ENCODE results near the gene TSTD1.

TSTD1 gene

DNA sequence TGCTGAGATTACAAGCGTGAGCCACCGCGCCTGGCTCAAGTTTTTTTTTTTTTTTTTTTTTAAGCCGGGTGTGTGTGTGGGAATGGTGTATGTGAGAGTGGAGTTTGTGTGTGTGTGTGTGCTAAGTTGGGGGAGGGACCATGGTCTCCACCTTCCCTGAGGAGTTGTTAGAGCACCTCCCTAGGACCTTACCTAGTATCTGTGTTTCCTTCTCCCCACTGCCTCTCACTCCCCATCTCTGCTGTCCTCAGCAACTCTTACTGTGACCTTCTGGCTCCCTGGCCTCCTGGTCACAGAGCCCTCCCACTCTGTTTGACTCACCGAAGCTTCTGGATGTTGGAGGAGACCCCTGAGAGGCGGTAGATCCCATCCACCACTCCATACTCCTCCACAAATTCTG is 20.5 kb upstream of the TSTD1 start:
- TF ChIP-seq, protein P1, sequence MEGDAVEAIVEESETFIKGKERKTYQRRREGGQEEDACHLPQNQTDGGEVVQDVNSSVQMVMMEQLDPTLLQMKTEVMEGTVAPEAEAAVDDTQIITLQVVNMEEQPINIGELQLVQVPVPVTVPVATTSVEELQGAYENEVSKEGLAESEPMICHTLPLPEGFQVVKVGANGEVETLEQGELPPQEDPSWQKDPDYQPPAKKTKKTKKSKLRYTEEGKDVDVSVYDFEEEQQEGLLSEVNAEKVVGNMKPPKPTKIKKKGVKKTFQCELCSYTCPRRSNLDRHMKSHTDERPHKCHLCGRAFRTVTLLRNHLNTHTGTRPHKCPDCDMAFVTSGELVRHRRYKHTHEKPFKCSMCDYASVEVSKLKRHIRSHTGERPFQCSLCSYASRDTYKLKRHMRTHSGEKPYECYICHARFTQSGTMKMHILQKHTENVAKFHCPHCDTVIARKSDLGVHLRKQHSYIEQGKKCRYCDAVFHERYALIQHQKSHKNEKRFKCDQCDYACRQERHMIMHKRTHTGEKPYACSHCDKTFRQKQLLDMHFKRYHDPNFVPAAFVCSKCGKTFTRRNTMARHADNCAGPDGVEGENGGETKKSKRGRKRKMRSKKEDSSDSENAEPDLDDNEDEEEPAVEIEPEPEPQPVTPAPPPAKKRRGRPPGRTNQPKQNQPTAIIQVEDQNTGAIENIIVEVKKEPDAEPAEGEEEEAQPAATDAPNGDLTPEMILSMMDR (IDR thresholded peaks at IDR 0.05; ENCODE audit: low read depth, low read length): no peak
- TF ChIP-seq EZH2phosphoT487 (IDR thresholded peaks at IDR 0.05; ENCODE audit: low read depth): no peak
- peaks cover 20% of the 10 kb centered on the region for H4K20me1 ChIP-seq (ENCODE audit: insufficient read depth, low read length)

DNA sequence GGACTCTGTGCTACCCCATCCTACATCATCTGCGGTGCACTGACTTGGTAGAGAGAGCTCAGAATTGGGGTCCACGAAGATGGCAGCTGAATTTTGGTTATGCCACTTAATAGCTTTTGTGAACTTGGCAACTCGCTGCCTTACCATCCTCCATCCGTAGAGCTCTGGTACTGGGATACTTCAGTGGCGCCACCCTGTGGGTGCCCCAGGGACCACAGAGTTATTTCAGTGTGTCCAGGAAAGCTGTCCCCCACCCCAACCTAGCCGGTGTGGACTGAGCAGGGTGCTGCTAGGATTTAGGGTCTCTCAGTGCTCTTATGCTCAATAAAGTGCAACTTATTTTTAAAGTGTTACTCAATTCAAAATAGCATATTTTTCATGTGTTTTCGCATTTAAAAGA is 16.0 kb upstream of the TSTD1 start:
- peaks cover 65% of the 10 kb centered on the region for H3K36me3 ChIP-seq (replicated peaks; ENCODE audit: low read depth, low read length)
- TF ChIP-seq, protein P1 (IDR thresholded peaks at IDR 0.05; ENCODE audit: low read depth, low read length): peak; percentile 38
- TF ChIP-seq EZH2phosphoT487 (IDR thresholded peaks at IDR 0.05; ENCODE audit: low read depth): no peak
- no peaks in the 10 kb centered on the region for H3K4me1 ChIP-seq (ENCODE audit: low read length)
- H3K27me3 ChIP-seq (ENCODE audit: low read depth, low read length): no peaks in the 10 kb centered on the region
- no peak overlapping the region for H2AFZ ChIP-seq (ENCODE audit: low read depth, low read length)
- H3K9ac ChIP-seq (ENCODE audit: low read length): no peak overlapping the region
- H3K79me2 ChIP-seq (ENCODE audit: low read length): peaks cover 5% of the 10 kb centered on the region; the same call in 1 of the 2 replicates
- no peak overlapping the region for H3K27ac ChIP-seq (ENCODE audit: low read length)
- H3K9me3 ChIP-seq (ENCODE audit: insufficient read depth, low read length): no peaks in the 10 kb centered on the region
- H3K4me2 ChIP-seq (ENCODE audit: low read length): no peak overlapping the region
- no peak overlapping the region for H3K4me3 ChIP-seq (ENCODE audit: low read length)
- H4K20me1 ChIP-seq (ENCODE audit: insufficient read depth, low read length): no peaks in the 10 kb centered on the region; the same call in 1 of the 2 replicates

More for the DNA sequence above, 20.5 kb upstream of the TSTD1 start:
- peaks cover 39% of the 10 kb centered on the region for H3K79me2 ChIP-seq (ENCODE audit: low read length)
- H3K4me2 ChIP-seq (ENCODE audit: low read length): no peak overlapping the region
- no peak overlapping the region for H3K27ac ChIP-seq (ENCODE audit: low read length)
- no peaks in the 10 kb centered on the region for H3K4me1 ChIP-seq (ENCODE audit: low read length)
- no peak overlapping the region for H3K4me3 ChIP-seq (ENCODE audit: low read length)
- peaks cover 42% of the 10 kb centered on the region for H3K36me3 ChIP-seq (replicated peaks; ENCODE audit: low read depth, low read length)
- no peaks in the 10 kb centered on the region for H3K9me3 ChIP-seq (ENCODE audit: insufficient read depth, low read length)
- H3K27me3 ChIP-seq (ENCODE audit: low read depth, low read length): no peaks in the 10 kb centered on the region
- H3K9ac ChIP-seq (ENCODE audit: low read length): no peak overlapping the region
- no peak overlapping the region for H2AFZ ChIP-seq (ENCODE audit: low read depth, low read length)

DNA sequence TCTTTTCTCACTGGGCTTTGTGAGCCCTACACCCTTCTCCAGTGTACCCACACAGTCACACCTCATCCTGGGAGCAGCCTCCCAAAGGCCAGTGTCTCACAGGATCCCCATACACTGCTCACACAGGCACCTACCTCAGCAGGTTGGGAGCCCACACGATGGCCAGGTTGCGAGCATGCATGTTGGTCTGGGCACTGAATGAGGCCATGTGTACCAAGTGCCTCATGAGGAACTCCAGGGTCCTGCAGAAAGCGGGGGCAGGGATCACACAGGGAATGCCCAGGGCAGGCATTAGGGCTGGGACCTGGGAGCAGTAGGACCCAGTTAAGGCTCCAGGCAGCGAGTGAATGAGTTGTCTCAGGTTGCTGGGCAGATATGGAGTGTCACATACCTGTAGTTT is 15.5 kb upstream of the TSTD1 start:
- Histone ChIP-seq H3K9me3 (ENCODE audit: insufficient read depth, low read length) (no peaks in the 10 kb centered on the region), H3K79me2 (ENCODE audit: low read length) (peaks cover under 1% of the 10 kb centered on the region; the same call in 1 of the 2 replicates), H3K4me1 (ENCODE audit: low read length) (no peaks in the 10 kb centered on the region), H3K9ac (ENCODE audit: low read length) (no peak overlapping the region), H2AFZ (ENCODE audit: low read depth, low read length) (no peak overlapping the region), H3K4me3 (ENCODE audit: low read length) (no peak overlapping the region), H3K36me3 (replicated peaks; ENCODE audit: low read depth, low read length) (peaks cover 66% of the 10 kb centered on the region), H3K27ac (ENCODE audit: low read length) (no peak overlapping the region), H3K4me2 (ENCODE audit: low read length) (no peak overlapping the region), H3K27me3 (ENCODE audit: low read depth, low read length) (no peaks in the 10 kb centered on the region), H4K20me1 (ENCODE audit: insufficient read depth, low read length) (no peaks in the 10 kb centered on the region)
- TF ChIP-seq, protein P1 (IDR thresholded peaks at IDR 0.05; ENCODE audit: low read depth, low read length): no peak
- TF ChIP-seq EZH2phosphoT487 (IDR thresholded peaks at IDR 0.05; ENCODE audit: low read depth): no peak

DNA sequence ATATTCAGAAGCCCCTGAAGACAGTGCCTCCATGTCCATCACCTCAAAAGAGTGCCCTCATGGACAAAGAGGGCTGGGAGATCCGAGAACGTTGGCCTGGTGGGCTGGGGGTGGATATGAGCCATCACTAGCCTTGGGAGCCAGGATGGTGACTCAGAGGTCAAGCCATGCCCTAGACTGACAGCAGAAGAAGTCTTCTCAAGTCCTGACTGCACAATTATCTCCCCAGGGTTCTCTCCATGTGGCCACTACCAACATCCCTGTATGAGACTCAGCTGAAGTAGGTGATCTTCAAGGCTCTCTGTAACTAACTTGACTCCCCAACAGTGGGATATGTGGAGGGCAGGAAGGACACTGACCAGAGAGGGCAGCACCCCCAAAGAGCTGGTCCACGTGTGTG is 14.1 kb upstream of the TSTD1 start:
- Histone ChIP-seq H3K4me2 (ENCODE audit: low read length) (no peak overlapping the region), H3K9me3 (ENCODE audit: insufficient read depth, low read length) (no peaks in the 10 kb centered on the region), H3K4me3 (ENCODE audit: low read length) (no peak overlapping the region), H3K27me3 (ENCODE audit: low read depth, low read length) (no peaks in the 10 kb centered on the region), H3K36me3 (replicated peaks; ENCODE audit: low read depth, low read length) (peaks cover 77% of the 10 kb centered on the region), H3K9ac (ENCODE audit: low read length) (no peak overlapping the region), H4K20me1 (ENCODE audit: insufficient read depth, low read length) (no peaks in the 10 kb centered on the region), H3K79me2 (ENCODE audit: low read length) (no peaks in the 10 kb centered on the region; the same call in 1 of the 2 replicates), H2AFZ (ENCODE audit: low read depth, low read length) (no peak overlapping the region), H3K27ac (ENCODE audit: low read length) (no peak overlapping the region), H3K4me1 (ENCODE audit: low read length) (peaks cover 2% of the 10 kb centered on the region; the same call in 1 of the 2 replicates)
- TF ChIP-seq EZH2phosphoT487 (IDR thresholded peaks at IDR 0.05; ENCODE audit: low read depth): no peak
- TF ChIP-seq, protein P1 (IDR thresholded peaks at IDR 0.05; ENCODE audit: low read depth, low read length): no peak

All from OCI-LY3 (cell line).